ENCODE measurements around the gene SLC7A14.
"Not testable (repeated sequence)": the region's sequence is repeated elsewhere in the genome, so short reads cannot be mapped to it uniquely, and the experiment has no call there.

SLC7A14 gene

DNA sequence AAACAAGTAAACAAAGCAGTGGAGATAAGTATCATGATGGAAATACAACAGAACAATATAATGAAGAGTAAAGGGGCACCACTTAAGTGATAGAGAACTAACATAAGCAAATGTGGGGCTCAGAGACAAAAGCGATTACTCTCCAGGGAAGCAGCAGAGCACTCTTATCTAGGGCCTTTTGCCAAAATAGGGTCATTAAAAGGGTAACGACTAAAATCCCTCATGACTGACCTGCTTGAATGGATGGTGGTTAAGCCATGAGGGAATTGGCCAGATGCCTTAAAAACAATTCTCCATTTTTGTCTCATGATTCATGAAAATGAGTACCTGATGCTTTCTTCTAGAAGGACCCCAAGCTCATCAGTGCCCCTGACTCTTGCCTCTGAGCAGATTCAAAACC is 3.2 kb upstream of the SLC7A14 start:
- DNase-seq, result no peak

DNA sequence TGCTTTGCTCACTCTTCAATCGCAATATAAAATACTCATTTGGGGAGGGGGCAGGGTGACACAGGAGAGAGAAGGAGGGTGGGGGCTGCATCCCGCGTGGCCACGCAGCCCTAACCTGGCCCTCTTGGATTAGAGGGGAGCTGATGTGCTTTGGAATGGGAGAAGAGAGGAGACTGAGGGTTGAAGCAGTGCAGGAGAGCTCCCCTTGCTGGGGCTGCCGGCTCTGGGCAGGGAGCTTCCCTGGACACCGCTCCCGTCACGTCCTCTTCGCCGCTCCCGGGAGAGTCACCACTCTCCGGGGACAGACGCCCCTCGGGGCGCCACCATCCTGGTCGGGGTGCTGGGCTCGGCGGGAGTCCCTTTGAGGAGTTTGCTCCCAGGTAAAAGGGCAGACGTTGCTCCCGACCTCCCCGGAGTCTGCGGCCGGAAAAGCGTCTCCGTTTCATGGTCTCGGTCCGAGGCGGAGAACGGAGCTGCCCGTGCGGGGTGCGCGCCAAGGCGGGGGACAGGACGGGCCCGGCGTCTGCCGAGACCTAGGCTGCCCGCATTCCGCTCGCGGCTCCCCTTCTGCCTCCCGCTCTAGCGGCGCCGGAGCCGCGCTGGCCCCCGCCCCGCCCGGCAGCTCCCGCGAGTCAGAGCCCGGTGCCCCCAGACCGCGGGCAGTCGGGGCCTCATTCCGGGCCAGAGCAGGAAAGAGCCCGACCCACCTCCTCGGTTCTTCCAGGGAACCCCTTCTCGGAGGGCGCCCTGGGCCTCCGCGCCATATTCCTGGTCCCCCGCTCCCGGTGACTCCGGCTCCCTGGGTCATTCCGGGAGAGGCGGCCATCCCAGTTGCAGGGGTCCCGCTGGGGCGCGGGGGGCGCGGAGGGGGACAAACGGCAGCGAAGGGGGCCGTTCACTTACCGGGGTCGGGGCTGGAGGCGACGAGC is 603 bp downstream of the SLC7A14 start:
- no peak for DNase-seq

DNA sequence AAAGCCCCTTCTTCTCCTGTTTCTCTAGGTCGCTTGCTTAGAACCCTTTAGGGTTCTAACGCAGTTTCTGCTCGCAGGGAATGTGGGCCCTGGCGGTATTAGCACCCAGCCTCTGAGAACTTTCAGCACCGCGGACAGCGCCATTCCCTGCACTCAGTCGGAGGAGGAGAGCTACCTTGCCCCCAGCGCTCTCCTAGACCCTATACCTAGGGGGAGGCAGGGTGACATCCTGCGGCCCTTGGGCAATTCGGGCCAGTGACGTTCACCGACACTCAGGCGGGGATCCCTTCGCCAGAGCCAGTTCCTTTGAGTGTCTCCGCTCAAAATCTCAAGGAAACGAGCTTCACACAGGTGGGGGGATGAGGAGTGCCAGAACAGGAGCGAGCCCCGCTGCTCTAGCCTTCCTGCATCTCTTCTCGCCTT is 1.3 kb downstream of the SLC7A14 start:
- DNase-seq, result peak; percentile 1 to 21 (median 8)

GRCh38 chr3:170579646-170580045 is 6.2 kb downstream of the SLC7A14 start:
- no peak for DNase-seq

GRCh38 chr3:170572665-170573253 is 13.1 kb downstream of the SLC7A14 start:
- no peak for DNase-seq

DNA sequence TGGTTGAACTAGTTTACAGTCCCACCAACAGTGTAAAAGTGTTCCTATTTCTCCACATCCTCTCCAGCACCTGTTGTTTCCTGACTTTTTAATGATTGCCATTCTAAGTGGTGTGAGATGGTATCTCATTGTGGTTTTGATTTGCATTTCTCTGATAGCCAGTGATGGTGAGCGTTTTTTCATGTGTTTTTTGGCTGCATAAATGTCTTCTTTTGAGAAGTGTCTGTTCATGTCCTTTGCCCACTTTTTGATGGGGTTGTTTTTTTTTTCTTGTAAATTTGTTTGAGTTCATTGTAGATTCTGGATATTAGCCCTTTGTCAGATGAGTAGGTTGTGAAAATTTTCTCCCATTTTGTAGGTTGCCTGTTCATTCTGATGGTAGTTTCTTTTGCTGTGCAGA is 18.3 kb downstream of the SLC7A14 start:
- DNase-seq, result not testable (repeated sequence)

GRCh38 chr3:170566413-170566812 is 19.5 kb downstream of the SLC7A14 start:
- no peak for DNase-seq

DNA sequence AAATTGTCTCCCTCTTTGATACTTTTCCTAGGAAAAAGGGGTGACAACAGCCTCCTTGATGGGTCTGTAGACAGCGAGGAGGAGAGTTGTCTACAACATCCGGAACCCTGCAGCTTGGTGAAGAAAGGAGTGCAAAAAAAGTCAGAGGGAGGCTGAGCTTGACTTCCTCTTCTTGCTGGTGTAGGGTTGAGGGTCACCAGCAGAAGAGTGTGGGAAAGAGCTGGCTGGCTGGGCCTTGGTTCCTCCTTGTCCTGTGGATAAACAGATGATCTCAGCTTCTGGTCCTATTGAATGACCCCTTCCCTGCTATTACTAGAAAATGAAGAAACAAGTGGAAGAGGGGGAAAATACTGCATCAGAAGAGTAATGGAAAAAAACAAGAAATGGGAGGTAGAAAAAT is 20.4 kb downstream of the SLC7A14 start:
- no peak for DNase-seq

DNA sequence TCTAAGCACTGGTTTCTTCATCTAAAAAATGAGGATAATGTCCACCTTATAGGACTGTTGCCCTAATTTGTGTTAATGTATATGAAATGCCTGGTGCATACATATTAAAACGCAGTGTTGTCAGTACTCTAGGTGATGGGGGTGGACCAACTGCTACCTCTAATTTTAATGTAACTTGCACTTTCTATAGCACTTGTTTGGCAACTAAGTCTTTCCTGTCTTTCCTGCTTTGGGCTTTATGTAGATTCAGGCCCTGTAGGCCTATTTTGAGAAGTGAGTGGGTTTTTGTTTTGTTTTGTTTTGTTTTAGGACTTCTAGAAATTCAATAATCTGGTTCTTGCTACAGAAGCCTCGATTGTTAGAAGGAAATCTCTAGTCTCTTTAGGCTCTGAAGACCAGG is 21.2 kb downstream of the SLC7A14 start:
- DNase-seq, result no peak

DNA sequence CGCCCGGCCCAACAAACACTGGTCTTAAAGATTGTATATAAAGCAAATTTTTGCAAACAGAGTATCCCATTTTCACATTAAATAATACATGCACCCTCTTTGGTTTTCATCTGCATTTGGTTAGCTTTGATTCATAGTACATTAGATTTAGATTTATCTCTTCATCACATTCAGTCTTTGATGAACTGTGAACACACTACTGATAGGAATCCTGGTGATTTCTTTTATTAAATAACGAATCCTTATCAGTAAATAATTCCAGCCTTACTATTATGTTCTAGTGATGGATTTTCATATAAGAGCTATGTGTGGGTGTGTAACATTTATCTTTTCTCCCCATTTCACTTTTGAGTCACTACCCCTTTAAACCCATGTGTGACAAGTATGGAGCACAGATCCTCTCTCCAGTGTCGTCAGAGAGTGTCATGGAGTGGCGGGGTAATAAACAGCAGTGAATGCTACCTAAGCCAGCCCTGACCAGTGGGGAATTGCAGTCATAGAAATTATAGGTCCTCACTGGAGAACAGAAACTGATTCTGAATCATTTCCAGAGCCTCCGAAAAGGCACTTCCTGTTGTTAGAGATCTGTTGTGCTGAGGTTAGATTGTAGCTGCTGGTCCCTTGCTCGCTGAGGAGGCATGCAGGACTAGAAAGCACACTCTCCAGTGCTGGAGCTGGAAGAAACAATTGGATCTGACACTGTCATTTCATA is 22.0 kb downstream of the SLC7A14 start:
- DNase-seq, result no peak

DNA sequence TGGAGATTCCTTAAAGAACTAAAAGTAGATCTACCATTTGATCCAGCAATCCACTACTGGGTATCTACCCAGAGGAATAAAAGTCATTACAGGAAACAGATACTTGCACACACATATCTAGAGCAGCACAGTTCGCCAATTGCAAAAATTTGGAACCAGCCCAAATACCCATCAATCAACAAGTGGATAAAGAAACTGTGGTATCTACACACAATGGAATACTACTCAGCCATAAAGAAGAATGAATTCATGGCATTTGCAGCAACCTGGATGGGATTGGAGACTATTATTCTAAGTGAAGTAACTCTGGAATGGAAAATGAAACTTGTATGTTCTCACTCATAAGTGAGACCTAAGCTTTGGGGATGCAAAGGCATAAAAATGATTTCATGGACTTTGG is 23.8 kb downstream of the SLC7A14 start:
- DNase-seq, result no peak

DNA sequence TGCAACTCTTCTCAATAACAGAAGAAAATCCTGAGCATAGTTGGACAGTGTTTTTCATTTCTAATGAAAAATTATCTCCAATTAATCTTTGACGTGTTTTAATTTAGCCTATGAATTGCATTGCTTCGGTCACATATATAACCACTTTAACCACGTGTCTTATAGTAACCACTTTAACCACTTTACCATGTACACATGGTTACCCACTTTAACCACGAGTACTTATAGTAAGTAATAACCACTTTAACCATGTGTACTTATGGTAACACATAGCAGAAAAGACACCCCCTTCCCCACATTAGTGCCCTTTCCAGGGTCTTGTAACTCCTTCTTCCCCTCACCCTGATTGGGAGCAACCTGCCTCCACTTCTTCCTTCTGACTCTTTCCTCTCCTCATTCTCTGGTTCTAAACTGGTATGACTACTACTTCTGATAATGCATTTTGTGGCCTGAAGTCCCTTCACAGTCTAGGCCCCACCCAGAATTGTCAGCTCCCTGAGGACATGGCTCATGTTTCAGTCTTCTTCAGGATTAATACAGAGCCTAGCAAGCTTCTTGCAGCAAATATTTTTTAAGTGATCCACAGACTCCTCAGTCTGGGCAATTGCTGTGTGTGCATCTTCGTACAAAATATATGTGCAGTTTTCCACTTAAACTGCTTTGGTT is 25.0 kb downstream of the SLC7A14 start:
- no peak for DNase-seq

DNA sequence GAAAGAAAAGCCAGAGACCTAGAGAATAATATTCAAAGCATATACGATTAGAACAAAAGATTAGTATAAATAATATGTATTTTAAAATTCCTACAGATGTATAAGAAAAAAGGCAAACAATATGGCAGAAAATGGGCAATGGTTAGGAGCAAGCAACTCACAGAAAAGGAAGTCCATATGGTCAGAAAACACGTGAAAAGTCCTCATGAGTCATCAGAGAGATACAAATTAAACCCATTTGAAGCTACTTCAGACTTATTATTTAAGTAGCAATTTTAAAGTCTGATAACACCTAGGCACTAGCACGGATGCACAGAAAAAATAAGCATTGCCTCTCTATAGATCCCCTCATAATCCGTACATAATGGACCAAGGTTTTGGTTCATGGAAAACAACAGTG is 25.6 kb downstream of the SLC7A14 start:
- DNase-seq, result no peak

GRCh38 chr3:170558427-170558826 is 27.4 kb downstream of the SLC7A14 start:
- DNase-seq, result no peak

- no peak for DNase-seq
These were observed 30.5 kb downstream of the SLC7A14 start for GRCh38 chr3:170555329-170555728.

DNA sequence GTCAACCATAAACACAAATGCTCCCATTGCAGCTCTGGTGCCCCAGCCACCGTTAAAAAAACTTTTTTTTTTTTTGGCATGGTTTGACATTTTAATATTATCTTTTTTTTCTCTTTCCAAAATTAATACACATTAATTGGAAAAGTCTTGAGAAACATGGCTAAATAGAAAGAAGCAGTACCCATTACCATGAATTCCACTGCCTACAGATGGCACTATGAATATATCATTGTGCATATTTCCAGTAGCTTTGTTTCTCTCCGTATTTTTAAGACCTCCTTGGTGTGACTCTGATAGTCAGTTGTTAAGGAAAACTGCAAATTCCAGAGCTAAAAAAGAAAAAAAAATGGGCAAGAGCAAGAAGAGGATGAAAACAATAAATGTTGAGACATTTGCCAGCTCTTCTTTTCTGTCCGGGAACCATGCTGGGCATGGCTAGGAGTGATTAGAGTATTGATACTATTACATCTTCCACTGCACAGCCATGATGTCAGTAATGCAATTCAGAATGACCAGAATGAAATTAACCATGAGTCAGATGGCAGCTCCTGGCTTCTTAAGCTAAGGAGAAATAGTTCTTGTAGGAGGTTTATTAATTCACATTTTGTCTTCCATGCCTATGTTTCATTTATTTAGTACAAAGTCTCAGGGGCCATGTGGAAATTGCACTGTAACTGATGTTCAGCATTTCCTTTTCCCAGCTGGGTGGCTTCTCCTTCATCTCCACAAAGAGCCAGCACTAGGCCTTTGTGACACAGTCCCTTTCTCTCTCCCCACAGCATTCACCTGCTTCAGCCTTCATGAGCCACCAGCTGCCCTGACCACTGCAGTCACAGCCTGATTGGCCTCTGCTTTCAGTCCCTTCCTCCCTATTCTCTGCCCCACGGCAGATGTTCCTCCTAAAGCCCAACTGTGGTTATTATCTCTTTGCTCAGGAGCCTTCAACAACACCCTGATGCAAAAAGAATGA is 31.8 kb downstream of the SLC7A14 start:
- no peak for DNase-seq

DNA sequence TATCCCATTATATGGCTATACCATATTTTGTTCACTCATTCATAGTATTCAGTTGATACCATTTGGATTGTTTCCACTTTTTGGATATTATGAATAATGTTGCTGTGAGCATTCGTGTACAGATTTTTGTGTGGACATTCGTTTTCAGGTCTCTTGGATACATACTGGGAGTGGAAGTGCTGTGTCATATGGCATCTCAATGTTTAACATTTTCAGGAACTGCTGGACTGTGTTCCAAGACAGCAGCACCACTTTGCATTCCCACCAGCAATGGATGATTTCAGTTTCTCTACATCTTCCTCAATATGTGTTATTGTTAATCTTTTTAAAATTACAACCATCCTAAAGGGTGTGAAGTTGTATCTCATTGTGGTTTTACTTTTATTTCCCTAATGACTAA is 34.6 kb downstream of the SLC7A14 start:
- no peak for DNase-seq

GRCh38 chr3:170542704-170543103 is 43.2 kb downstream of the SLC7A14 start:
- DNase-seq, result no peak

DNA sequence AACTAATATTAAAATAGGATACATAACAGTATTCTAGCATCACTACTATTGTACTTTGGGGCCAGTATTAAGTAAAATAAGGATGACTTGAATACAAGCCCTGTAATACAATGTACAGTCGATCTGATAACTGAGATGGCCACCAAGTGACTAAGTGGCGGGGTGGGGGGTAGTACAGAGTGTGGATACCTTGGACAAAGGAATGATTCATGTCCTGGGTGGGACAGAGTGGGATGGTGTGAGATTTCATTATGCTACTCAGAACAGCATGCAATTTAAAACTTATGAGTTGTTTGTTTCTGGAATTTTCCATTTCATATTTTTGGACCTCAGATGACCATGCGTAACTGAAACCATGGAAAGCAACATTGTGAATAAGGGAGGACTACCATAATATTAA is 46.0 kb downstream of the SLC7A14 start:
- no peak for DNase-seq

DNA sequence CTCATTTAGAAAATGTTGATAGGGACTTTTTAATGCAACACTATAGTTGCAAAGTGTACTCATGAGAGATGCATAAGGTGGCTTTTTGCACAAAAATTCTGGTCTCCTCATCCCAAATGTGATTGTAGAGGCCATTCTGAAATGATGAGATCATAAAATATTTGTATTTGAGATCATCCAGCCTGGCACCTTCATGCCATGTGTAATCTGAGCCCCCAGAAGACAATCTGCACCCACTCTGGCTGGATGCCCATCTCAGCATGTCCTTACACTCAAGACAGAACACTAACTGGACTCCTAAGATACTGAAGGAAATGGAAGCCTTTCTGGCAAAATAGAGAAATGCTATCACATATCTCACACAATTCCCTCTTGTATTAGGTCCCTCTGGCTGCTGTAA is 49.2 kb downstream of the SLC7A14 start:
- DNase-seq, result no peak

- no peak for DNase-seq
These were observed 51.6 kb downstream of the SLC7A14 start for GRCh38 chr3:170534227-170534626.

DNA sequence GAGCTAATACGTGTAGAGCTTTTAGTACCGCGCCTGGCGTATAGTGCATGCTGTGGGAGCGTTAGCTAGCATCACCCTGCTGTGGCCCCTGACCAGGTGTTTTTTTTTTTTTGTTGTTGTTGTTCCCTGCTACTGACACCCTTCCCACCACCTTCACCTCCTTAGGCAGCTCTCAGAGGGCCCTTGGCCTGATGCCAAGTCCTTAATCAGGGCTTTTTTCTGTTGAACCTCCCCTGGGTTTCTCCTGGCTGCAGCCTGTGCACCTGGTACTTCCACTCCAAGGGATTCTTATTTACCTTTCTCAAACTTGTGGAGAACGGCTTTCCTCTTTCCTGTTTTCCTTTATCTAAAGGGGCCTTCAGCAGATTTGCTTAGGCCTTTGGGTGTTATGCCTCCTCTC is 53.3 kb downstream of the SLC7A14 start:
- DNase-seq, result no peak

Data from activated naive CD4-positive, alpha-beta T cell (primary cell).